GM21737 (cell line): ENCODE results near the gene RBM3.
A peak's percentile ranks its signal among the peaks of the same experiment; 100 is the strongest.

ENCODE experiments used
- ATAC-seq: cut with Tn5 transposase; IDR thresholded peaks from one replicate; pipeline ENCODE4 v1.9.1; 2021; ENCODE audit warnings: mild to moderate bottlenecking, moderate library complexity; ENCODE audit not compliant: unreplicated experiment

RBM3 gene

DNA sequence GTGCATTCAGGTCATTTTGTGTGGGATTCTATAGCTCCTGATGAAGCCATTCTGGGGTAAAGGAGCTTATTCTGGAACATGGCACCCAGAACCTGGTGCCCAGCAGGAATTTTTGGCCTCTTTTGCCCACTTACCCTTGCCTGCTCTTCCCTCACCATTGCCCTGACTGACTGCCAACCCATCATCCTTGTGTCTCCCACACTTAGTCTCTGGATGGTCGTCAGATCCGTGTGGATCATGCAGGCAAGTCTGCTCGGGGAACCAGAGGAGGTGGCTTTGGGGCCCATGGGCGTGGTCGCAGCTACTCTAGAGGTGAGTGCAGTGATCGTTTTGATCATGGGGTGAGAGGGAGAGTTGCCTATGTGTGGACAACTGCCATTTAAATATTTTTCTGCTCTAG, 1.8 kb downstream of the RBM3 start:
- no peak for ATAC-seq

DNA sequence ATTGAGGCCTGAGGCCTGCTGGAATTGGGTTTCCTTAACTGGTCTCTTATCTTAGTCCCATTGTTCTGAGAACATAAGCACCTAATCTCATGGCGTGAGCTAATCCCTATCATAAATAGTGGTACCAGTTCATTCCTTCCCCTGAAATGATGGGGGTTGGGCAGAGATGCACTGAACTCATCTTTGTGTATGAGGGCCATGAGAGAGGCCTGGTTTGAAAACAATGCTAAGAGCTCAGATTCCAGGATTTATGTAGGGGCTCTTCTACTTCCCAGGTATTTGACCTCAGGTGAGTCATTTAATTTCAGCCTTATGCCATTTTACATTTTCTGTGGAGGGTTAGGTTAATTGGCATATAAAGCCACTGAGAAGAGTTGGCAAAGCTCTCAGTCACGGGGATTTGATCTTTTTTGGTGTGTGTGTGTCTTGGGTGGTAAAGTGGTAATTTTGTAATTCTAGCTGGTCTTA, 4.4 kb downstream of the RBM3 start:
- no peak for ATAC-seq

DNA sequence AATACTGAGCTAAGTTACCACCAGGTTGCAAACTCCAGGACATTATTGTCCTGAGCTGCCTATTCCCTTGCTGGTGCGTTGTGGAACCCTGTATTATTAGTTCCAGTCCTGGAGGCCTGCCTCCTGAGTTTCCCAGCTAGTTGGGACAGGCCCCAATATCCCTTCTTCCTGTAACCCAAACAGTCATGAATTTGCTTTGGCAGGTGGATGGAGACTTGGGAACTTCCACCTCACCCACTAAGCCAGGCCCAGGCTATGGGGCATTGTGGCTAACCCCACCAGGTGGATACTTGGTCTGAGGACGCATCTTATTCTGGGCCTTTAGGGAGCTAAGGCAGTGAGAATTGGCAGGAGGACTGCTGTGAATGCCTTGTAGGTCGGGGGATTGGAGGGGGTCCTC, 5.0 kb downstream of the RBM3 start:
- ATAC-seq: no peak

DNA sequence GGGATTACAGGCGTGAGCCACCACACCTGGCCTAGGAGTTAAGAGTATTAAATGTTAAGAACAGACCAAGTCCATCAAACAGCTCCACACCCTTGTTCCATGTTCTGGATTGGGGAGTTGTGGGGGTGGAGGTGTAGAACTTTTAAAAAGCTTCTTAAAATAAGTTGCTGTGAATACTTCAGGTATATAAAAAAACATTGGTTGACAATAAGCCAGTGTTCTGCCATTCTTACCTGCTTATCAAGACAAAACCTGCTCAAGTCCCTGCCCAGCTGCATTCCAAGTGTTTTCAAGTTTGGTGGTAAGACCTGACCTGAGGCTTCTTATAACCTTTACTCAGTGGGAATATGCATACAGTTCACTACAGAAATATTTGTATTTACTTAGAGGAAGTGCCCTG, 6.4 kb downstream of the RBM3 start:
- no peak for ATAC-seq

DNA sequence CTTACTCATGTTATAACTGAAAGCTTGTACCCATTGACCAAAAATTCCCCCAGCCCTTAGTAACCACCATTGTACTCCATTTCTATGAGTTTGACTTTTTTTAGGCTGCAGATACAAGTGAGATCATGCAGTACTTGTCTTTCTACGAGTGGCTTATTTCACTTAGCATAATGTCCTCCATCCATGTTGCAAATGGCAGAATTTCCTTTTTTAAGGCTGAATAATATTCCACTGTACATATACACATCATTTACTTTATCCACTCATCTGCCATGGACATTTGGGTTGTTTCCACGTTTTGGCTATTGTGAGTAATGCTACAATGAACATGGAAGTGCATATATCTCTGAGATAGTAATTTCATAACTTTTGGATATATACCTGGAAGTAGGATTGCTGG, 10.4 kb downstream of the RBM3 start:
- ATAC-seq: no peak

DNA sequence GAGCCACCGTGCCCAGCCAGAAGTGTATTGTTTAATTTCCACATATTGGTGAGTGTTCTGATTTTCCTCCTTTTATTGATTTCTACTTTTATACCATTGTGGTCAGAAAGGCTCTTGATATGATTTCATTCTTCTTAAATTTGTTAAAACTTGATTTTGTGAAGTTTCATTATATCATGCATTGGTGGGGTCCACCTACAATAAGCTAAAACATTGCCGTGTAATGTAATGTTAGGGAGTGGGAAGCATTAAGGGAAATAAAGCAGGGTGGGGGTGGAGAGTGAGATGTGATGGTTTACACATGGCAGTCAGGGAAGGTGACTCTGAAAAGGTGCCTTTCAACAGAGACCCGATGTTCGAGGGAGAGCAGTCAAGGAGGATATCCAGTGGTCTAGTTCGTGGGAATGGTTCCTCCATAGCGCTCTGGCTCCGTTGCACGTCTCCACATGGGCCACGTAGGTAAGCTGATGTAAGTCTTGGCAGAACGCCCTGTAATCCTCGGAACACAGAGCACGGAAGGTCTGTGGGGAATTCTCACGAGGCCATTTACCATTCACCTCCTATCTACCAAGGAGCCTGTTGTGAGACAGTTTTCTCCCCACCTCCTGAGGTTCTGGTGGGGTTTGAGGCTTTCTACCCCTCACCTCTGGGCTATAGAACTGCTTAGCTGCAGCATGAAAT, 15.3 kb downstream of the RBM3 start:
- no peak for ATAC-seq

DNA sequence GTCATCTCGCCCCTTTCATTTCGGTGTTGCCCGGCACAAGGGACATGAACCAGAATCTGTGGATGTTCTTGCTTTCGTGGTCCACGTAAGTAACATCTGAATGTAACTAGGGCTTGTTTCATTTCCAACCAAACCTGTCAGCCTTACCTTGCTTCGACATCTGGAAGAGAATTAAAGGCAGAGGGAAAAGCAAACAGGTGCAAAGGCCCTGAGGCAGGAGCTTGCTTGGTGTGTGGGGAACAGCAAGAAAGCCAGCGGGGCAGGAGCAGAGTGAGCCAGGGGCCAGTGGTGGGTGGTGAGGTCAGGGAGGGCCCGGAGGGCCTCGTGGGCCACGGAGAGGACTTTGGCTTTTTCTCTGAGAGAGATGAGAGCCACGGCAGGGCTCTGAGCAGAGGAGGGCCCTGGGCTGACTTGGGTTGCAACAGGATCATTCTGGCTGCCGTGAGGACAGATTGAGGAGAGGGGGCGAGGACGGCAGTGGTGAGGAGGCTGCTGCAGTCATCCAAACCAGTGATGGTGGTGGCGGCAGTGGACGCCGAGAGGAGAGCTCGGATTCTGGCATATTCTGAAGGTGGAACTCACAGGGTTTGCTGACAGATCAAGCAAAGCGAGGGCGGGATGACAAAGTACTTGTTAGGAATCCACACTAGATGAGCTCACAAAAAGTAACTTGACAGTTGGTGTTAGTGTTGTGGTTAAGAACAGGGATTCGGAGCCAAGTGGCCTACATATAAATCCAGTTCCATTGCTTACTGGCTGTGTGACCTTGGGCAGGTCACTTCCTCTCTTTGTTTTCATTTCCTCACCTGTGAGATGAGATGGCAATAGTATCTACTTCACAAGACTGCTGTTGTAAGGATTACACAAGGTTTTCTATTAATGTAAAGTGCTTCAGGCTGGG, 16.2 kb downstream of the RBM3 start:
- no peak for ATAC-seq

DNA sequence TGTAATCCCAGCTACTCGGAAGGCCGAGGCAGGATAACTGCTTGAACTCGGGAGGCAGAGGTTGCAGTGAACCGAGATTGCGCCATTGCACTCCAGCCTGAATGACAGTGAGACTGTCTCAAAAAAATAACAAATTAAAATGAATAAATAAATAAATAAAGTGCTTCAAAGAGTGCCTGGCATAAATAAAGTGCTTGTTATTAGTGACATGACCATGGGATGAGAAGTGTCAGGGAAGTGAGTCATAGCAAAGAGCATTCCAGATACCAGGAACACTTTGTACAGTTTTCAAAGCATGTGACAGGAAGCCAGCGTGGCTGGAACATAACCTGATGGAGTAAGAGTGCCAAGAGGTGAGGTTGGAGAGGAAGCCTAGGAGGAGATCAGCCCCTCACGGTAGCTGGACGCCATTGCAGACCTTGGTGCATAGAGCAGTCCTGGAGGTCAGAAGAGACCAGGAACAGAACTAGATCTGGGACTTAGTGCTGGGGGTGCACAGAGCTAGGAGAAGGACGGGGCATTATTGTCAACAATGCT, 17.0 kb downstream of the RBM3 start:
- ATAC-seq: no peak

DNA sequence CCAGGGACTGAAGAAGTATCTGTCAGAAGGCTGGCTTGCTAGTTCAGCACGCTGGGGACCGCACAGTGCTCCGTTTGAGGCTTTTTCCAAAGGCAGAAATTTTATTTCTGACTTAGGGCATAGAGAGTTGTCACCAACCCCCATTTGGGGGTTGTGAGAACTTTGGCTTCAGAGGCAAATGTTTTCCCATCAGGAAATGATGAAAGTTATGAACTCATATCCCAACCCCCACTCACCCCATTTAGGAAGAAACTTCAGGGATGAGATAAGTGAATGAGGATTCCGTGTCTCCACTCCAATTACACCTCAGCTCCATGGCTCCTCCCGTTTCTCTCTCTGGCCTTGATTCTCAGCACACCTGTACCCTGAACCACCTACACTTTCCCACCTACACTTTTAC, 18.7 kb downstream of the RBM3 start:
- ATAC-seq: no peak

DNA sequence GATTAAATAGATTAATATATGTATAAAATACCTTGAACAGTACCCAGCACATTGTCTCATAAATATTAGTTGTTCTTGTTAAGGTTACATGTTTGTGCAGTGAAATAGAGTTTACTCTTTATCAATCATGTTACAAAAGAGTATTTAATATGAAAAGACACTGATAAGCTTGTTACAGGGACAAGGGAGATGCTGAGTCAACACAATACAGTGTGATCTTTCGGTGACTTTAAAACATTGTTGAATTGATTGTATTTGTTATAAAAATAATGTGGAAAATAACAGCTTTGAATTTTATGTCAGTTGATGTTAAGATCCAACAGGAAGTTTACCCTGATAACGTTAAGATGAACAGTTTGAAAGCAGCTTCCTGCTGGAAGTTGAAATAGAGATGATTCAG, 21.6 kb downstream of the RBM3 start:
- ATAC-seq: no peak

DNA sequence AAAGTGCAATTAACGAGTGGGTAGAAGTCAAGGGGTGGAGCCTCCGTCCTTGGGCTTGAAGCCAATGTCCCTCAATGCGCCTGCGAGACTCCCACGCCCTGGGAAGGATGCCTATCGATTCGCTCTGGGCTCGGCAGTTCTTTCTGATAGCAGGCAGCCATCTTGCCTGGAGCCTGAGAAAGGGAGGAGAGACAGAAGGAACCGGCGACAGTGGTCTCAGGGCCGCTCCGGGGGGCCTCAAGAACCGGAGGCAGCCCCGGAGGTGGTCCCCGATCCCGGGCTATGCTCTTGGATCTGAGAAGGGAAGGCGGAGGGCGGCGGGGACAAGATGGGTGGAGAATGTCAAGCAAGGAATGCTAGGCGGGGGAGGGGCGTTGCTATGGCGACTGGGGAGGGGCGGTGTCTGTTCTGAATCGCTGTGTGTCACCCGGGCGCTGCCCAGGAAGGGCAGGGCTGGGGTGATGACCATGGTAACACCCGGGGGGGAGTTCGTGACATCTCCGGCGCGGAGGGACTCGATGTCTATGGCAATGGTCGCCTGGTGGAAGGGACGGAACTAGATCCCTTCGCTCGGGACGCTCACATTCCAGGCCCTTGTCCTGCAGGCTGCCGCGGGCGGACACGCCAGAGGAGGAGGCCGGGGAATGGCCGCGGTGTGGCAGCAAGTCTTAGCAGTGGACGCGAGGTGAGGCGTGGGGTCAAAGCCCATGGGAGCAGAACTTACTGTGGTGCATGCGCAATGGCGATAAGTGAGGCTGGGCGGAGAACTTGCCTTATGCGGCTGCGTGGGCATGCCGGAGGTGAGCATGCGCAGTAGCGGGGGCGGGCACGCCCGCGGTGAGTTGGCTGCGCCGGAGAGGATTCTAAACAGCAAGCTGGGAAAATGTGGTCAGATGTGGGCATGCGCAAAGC, 23.3 kb downstream of the RBM3 start, which contains the start of gene WDR13:
Gene WDR13 (plus strand): TSS at position 140 of the 912 bp plus-strand sequence. CDS start 505 bp downstream, at position 645.
- ATAC-seq: peak; percentile 76

DNA sequence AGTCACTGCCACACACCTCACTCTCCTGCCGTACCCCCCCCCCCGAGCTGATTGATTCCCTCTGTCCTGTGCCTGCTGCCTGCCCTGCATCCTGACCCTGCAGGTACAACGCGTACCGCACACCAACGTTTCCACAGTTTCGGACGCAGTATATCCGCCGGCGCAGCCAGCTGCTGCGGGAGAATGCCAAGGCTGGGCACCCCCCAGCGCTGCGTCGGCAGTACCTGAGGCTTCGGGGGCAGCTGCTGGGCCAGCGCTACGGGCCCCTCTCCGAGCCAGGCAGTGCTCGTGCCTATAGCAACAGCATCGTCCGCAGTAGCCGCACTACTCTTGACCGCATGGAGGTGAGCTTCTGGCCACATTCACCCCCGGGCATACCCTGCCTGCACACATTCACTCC, 24.3 kb downstream of the RBM3 start:
- no peak for ATAC-seq

DNA sequence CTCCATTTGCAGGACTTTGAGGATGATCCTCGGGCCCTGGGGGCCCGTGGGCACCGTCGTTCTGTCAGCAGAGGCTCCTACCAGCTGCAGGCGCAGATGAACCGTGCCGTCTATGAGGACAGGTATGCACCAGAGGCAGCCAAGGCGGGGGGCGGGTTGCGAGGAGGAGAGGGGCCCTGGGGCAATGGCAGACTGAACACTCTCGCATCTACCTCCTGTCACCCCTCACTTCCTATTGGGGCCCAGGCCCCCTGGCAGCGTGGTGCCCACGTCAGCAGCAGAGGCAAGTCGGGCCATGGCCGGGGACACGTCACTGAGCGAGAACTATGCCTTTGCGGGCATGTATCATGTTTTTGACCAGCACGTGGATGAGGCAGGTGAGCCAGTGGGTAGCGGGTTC, 25.1 kb downstream of the RBM3 start:
- no peak for ATAC-seq

DNA sequence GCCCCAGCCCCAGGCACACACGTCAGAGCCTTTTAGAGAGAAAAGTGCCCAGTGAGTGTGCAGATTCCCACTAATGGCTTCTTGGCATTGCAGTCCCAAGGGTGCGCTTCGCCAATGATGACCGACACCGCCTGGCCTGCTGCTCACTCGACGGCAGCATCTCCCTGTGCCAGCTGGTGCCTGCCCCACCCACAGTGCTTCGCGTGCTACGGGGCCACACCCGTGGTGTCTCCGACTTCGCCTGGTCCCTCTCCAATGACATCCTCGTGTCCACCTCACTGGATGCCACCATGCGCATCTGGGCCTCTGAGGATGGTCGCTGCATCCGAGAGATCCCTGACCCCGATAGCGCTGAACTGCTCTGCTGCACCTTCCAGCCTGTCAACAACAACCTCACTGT, 25.9 kb downstream of the RBM3 start:
- no peak for ATAC-seq

DNA sequence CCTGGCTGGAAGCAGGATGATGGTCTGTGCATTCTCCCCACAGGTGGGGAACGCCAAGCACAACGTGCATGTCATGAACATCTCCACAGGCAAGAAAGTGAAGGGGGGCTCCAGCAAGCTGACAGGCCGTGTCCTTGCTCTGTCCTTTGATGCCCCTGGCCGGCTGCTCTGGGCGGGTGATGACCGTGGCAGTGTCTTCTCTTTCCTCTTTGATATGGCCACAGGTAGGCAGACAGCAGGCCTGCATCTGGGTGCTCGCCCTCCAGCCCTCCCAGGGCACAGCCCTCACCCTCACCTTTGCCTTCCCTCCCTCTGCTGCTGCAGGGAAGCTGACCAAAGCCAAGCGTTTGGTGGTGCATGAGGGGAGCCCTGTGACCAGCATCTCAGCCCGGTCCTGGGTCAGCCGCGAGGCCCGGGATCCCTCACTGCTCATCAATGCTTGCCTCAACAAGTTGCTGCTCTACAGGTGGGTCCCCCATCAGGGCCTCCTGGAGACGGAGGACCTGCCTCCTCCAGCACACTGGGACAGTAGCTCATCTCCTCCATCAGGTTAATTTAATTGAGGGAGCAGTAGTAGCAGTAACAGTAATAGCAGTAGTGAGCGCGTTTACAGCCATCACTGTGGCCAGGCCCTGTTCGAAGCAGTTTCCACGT, 27.6 kb downstream of the RBM3 start:
- no peak for ATAC-seq

DNA sequence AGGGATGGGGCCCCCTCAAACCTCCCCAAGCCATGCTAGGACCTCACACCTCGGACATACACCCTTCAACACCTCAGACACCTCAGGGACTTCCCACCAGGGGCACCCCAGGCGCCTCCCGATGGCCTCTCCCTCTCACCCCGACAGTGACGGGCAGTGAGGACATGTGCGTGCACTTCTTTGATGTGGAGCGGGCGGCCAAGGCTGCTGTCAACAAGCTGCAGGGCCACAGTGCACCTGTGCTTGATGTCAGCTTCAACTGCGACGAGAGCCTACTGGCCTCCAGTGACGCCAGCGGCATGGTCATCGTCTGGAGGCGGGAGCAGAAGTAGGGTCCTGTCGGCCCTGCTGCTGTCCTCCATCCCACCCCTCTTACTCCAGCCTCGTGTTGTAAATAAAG, 30.4 kb downstream of the RBM3 start:
- no peak for ATAC-seq

DNA sequence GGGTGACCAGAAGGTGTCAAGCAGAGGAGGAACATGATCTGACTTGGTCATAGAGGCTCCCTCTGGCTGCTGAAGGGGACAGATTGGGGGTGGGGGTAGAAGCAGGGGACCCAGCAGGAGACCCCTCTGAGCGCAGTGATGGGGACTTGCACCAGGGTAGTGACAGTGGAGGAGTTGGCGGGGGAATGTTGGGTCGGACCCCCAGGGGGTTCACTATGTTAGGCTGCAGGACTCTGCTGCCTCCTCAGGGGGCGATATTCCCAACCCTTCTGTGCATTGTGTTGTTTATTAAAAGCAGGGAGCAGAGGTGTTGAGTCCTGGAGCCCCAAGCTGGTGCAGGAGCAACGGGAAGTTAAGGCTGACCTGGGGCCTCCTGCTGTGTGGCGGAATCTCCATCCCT, 31.8 kb downstream of the RBM3 start:
- no peak for ATAC-seq

DNA sequence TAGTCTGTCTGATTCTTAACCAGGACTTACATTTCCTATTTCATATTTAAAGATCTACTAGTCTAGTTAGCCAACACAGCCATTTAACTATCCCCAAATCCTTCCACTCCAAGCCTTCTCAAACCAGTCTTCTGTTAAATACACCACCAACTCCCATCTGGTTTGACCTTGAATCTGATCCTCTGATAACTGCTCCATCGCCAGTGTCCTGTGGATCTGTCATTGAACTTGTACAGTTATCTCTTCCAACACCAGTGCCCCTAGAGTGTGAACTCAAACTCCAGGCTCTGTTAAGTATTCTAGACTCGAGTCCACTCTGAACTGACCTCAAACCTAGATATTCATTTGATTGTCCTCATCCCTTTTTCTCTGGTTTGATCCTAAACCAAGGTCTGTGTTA, 37.4 kb downstream of the RBM3 start:
- ATAC-seq: no peak

DNA sequence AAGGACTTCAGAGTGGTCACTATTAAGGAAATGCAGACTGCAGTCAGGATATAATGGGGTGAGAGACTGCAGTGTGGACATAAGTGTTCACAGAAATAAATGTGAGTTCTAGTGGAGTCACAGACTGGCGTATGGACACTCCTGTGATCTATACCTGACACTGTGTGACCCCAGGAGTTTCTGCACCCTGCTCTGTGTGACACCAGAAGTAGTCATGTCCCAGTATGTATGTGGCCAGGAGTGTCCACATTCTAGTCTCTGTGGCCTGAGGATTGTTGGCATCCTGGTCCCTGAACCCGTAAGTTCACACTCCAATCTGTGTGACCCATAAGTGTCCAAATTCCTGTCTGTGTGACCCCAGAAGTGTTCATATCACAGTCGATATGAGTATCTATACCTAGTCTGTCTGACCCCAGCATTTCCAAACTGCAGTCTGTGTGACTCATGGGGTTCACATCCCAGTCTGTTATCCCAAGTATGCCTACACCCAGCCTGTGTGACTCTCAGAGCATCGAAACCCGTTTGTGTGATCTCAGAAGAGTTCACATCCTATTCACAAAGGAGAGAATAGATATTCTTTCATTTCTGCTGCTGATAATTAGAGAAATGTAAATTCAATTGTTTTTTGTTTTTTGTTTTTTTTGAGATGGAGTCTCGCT, 39.3 kb downstream of the RBM3 start:
- ATAC-seq: no peak

DNA sequence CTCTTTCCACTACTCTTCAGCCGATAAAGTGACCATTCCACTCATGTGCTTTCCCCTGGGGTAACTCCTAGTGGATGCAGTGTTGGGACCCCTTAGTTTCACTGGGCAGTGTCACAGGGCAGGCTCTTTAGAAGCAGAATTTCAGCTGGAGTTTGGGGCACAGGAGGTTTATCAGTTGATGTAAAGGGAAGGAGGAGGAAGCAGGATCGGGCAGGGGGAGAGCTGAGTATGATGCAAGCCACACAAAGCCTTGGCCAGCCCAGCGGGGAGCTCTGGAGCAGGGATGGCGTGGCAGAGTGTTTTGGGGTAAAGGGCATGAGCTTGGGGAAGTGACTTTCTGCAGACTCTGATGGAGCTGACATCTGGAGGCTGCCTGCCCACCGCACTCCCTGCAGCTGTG, 42.3 kb downstream of the RBM3 start:
- no peak for ATAC-seq
